HT1080 (cell line): ENCODE results near the gene SMC3. TPM values are rescaled to one million over a fixed set of nuclear protein-coding genes. Genes with fewer than 3 reads are reported as not detected.

ENCODE experiments used
- DNase-seq: peaks from one replicate; pipeline ENCODE4 v3.0.0-alpha.2; 2015; ENCODE audit warnings: low read depth
- total RNA-seq: library from RNA; depleted of rRNA; stranded (reverse); fragments of >200 nt; shearing (Covaris generic); gene quantifications from 2 replicates; pipeline ENCODE4 v1.2.3, GENCODE V29; 2014

SMC3 gene
- total RNA-seq, 1 experiment from 2014 or later: 38.5 TPM

DNA sequence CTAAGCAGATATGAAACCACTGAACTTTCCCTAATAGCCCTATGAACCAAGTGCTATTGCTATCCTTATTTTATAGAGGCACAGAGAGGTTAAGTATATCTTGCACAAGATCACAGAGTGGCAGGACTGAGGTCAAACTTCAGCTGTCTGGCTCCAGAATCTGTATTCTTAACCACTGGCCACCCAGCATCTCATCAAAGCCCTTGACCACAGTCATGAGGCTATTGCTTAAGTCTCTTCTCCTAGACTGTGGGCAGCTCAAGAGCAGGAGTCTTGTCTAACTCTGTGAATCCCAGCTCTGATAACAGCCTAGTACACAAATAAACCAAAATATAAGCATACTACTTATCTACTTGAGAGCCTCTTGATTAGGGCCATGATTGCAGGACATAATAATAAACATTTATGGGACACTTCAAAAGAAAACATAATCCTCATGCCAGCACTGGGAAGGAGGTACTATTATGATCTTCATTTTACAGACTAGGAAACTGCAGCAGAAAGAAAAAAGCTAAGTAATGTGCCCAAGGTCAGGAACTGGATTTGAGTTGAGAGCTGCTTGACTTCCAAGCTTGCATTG, 22.4 kb upstream of the SMC3 start:
- no peak for DNase-seq

DNA sequence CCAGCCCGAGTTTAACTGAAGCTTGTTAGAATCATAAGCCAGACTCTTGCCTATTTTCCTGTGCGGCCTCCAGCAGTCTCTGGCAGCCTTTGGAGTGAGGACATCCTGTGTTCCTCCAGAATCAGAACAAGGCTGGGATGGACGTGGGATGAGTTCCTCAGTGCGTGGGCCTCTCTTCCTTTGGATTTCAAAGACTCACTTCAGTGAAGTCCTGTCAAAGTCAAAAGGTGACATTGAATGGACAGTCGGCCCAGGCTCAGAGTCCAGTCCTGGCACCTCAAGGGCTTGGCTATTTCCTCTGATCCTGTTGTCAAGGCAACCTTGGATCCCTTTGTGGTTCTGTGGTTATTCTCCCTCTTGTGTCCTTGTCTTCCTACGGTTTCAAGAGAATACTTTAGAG, 21.4 kb upstream of the SMC3 start:
- no peak for DNase-seq

DNA sequence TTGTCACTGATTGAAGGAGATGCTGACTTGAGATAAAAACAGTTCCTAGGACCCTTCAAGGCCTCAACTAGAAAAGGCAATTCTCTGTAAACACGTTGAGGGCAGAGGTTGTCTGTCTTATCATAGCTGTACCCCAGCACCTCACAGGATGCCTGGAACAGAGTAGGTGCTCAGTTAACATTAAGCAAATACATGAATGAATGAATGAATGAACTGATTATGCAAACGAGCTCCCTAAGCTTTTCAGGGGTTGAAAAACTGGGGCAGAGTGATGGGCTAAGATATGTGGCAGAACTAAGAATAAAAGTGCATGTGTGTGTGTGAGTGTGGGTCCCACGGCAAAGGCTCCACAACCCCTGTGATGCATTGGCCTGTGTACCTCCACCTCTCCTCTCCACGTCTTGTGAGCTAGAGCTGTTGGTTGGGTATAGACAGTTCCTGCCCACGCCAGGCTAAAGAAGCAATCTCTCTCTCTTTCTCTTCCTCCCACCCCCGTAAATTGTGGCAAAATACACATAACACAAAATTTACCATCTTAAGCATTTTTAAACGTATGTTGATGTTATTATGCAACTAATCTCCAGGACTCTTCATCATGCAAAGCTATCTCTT, 20.9 kb upstream of the SMC3 start:
- DNase-seq: no peak

DNA sequence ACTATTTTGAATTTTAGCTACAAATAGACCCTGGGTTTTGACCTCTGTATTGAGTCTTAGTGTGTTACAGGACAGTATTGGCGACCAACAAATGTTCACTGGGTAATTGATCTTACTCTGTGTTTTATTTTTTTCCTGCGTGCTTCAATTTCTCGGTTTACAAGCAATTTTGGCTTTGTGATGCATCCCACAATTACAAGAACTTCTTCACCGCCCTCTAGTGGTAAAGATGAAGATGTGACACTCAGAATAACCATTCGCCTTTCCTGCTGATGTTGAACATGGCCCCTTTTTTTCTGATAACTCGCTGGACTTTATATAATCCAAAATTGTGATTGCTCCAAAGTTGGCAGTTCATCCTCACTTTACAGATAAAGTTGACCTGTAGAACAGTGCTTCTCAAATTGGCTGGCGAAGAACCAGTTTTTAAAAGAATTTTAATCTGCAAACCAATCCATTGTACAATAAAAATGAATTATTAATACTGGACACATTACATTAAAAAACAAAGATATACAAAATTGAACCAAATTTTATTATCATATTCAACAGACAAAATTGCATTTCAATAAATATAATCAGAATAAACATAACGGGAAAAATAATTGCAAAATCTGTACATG, 20.2 kb upstream of the SMC3 start:
- DNase-seq: peak; percentile 62

DNA sequence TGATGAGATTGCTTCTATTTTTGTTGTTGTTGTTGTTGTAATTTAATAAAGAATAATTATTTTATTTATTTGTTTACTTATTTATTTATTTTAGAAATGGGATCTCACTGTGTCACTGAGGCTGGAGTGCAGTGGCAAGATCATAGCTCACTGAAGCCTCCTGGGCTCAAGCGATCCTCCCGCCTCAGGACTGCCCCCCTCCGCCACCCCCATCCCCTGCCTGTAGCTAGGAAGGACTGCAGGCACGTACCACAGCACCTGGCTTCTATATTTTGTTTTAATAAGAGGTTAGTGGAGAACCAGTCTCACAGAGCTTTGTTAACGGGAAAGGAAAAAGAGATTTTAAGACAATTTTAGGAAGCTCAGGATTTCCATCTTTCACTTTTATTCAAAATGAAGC, 19.5 kb upstream of the SMC3 start:
- DNase-seq: no peak

DNA sequence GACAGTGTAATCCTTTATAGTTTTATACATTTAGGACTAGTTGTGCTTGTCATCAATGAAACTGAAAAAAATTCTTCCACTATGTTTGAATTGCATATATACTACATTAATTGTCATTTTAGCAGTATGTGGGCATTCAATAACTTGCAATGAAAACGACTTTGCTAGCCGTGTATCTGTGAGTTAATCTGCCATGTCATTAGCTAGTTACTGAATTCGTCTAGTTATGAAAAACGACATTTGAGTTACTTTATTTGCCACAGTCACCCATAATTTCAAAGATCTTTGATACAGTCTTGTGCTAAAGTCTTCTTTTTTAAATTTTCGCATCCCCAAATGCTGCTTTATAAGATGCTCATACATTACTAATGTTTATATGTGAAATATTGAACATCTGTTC, 18.3 kb upstream of the SMC3 start:
- DNase-seq: no peak

DNA sequence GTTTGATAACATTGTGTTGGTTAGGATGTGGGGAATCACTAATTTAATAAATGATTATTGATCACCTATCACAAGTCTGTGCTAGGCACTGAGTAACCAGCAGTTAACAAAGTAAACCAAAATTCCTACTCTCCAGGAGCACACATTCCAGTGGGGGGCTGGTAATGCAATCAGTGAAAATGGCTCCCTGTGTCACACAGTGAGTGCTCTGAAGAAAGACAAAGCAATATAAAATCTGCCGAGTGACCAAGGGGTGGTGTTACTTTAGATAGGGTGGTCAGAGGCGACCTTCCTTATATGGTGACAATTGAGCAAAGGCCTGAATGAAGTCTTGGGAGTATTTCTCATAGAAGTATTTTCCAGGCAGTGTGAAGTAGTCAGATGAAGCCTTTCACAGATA, 13.6 kb upstream of the SMC3 start:
- DNase-seq: no peak

DNA sequence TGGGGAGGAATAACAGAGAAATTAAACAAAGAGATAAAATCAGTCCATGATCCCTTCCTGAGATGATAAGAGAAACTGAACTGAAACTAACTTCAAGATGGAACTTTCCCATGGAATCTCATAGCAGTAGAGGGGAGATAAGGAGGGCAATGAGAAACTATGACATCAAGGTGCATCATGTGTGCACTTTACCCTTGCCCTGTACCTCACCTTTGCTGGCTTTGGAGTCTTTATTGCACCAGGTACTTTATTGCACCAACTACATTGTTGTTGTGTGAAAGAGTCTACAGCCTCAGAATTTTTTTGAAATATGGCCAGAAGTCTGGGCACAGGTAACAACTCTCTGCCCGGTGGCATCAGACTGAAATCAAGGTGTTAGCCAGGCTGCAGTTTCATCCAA, 11.2 kb upstream of the SMC3 start:
- no peak for DNase-seq

DNA sequence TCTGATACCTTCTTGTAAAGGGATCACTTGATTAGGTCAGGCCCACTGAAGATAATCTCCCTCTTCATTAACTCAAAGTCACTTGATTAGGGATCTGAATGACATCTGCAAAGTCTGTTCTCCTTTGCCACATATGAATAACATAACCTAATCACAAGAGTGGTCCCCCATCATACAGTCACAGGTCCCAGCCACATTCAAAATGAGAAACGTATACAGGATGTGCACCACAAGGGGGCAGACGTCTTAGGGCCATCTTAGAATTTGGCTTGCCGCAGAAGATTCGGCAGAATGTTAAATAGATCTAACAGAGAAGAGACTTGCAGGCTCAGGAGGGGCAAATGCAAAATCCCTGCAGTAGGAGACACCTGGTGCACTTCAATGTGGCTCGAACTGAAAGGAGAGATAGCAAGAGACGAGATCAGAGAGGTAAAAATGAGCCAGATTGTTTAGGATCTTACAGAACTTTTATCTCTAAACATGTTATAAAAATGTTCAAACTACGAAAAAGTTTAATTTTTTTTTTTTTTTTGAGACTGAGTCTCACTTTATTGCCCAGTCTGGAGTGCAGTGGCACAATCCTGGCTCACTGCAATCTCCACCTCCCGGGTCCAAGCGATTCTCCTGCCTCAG, 10.4 kb upstream of the SMC3 start:
- DNase-seq: no peak

DNA sequence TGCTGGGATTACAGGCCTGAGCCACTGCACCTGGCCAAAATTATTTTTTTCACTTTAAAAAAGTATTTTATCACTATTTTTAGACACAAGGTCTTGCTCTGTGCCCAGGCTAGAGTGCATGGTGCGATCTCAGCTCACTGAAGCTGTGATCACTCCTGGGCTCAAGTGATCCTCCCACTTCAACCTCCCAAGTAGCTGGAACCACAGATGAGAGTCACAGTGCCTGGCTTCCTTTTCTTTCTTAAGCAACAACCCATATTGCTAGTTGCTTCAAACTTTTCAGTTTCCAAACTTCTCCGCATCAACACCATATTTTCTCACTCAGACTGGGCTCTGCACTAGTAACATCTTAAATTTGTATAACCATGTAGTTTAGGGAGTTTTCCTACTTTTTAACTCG, 9.5 kb upstream of the SMC3 start:
- DNase-seq: no peak

DNA sequence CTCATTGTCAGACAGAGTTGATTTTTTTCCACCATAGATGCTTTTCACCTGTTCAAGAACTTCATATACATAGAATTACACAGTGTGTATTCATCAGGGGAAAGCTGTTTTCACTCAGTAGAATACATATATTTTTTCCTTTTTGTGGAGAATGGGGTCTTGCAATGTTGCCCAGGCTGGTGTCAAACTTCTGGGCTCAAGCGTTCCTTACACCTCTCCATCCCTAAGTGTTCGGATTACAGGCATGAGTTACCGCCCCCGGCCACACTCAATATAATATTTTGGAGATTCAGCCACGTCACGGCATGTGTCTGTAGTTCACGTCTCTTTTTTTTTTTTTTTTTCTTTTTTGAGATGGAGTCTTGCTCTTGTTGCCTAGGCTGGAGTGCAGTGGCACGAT, 7.5 kb upstream of the SMC3 start:
- DNase-seq: no peak

DNA sequence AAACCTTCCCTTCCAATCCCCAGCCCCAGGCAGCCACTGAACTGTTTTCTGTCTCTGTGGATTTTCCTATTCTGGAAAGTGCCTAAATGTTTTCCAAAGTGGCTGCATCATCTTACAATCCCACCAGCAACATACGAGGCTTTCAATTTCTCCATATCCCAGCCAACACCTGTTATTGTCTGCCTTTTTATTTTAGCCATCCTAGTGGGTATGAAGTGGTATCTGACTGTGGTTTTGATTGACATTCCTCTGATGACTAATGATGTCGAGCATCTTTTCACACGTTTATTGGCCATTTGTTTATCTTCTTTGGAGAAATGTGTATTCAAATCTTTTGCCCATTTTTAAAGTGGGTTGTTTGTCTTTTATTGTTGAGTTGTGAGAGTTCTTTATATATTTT, 6.2 kb upstream of the SMC3 start:
- DNase-seq: no peak

DNA sequence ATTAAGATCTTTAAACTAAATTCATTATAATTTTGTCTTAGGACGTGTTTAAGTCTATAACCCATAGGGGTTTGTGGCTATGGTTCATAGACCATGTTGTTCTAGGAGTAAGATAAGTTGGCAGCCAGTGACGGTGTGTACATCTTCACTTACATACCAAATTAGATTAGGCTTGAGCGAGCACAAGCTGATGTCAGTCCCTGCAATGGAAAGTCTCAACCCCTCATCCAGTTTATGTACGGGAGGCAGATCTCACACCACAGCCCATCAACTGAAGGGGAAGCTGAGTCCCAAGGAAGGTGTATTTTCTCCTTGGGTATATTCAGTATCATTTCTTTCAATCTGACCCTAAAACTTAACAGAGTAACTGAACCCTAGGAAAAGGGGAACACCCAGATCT, 5.1 kb upstream of the SMC3 start:
- DNase-seq: no peak

DNA sequence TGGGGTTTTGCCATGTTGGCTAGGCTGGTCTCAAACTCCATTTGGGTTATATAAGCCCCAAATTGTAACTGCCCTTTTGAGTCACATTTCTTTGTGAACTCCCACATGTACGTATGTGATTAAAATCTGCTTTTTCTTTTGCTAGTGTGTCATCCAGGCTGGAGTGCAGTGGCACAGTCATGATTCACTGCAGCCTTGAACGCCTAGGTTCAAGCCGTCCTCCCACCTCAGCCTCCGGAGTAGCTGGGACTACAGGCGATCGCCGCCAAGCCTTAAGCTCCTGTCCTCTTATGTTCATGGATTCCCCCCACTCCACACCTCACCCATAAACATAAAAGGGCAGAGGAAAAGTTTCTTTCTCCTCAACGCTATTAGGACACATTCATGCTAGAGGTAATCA, 4.4 kb upstream of the SMC3 start:
- DNase-seq: no peak

DNA sequence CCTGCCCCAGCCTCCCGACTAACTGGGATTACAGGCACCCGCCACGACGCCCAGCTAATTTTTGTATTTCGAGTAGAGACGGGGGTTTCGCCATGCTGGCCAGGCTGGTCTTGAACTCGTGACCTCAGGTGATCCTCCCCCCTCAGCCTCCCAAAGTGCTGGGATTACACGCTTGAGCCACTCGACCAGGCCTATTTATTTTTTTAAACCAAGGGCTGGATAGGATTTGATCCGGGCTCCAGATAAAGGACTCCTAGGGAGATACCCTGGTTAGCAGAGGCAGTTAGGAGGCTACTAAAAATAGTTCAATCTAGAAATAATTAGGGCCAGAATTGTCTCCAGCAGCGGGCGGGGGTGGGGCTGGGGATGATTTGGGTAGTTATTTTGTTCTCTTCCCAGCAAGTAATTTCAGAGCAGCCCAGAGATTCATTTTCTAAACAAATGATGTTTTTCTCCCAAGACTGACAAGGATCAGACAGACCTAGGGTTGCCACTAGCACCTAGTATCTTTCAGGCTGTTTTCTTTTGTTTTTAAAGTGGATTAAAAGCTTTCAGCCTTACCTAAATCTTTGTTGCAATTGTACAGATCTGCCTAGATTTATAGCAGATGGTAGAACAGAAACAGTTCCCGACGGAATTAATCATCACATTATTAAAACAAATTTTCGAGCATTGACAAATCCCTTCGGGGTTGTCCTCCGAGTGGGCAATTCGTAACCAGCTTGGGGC, 859 bp upstream of the SMC3 start:
- no peak for DNase-seq

DNA sequence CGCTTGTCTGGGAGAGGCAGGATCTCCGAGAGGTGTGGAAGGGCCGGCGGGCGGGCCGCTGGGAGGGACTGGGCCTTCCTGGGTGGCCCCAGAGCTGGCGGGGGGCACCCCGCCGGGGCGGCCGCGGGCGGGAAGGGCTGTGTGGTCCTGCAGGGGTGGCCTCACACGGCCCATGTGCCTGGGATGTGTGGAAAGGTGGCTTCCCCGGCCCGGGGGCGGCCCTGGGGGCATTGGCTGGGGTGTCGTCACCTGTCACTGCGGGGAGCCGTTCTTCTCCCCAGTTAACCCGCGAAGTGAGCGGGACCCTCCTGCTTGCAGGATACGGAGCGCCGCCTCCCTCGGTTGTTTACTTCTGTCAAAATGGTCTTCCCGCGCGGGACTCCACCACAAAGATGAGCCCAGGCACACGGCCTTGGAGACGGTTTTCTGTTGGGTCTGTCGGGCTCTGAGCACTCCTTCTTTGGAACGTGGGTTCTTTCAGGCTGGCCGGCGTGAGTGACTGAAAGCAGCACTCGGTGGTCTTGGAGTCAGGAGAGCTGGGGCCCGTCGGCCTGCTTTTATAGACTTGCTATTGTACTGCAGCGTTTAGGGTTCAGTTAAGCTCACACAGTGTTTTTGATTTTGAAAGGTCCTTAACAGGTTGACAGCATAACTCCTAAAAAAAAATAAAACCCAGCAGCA, 700 bp downstream of the SMC3 start:
- peak; percentile 47 for DNase-seq

DNA sequence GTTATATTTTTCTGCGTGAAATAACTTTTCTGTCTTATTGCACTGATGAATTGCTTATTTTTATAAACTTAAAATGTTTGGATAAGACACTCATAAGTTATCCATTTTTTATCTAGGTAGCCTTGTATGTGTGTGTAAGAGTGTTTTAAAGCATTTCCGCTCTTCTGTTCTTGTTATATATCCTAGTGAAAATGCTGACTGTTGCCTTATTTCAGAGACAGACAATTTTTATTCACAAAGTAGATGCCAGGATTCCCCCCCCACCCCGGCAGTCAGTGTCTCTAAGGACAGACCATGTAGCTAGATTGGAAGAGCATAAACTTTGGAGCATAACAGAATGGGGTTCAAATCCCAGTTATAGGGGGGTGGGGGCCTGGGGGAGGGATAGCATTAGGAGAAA, 1.6 kb downstream of the SMC3 start:
- DNase-seq: no peak

DNA sequence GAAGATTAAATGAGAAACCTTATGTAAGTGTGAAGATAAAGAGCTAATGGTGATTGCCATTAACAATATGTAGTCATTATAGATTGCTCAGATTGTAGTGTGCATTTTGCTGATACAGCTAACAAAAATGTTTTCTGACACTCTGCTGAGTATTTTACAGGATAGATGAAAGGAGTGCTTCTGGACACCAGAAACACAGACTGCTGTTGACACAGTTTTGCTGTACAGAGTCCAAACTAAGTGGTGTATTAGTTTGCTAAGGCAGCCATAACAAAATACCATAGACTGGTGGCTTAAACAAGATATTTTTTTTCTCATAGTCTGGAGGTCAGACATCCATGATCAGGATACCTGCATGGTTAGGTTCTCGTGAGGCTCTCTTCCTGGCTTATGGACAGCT, 2.2 kb downstream of the SMC3 start:
- DNase-seq: no peak

DNA sequence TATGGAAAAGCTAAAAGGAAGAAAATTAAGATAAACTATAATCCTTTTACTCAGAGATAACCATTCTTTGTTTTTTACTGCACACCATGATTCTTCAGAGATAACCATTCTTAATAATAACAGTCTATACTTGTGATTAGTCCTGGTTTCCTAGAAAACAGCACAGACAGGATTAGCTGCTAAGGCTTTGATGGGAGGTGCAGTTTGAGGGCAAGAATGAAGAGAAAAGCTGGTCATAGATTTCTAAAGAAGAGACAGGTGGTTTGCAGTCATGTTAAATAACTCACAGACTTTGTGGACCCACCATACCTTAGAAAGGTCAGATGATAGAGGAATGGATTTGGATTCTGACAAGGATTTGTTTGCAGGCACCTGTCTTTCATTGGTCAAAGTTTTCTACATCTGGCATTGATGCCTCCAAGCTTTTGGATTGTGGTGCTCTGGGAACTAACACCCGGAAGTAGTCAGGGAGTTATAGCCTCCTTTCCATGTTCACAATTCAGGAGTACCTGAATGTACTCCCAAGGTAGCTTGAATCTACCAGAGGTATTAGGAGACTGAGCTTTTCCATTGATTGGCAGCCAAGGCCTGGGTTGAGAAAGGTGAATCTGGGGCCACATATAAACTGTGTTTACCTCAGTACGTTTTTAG, 3.7 kb downstream of the SMC3 start:
- DNase-seq: no peak

DNA sequence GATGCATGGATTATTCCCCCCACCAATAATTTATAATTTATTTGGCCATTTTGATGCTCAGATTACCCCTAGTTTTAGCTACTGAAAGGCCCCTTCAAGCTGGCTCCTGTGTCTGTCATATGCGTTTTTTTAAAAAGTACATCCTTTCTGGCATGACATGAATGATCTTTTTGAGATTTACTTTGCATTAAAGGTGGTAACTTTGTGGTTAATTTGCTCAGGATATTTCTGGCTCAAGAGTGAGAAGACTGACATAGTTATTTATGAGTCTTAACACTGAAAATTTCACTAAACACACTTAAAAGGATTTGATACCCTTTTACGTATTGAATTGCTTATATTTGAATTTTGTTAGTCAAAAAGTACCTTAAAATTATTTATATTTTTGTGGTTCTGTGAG, 5.4 kb downstream of the SMC3 start:
- no peak for DNase-seq

DNA sequence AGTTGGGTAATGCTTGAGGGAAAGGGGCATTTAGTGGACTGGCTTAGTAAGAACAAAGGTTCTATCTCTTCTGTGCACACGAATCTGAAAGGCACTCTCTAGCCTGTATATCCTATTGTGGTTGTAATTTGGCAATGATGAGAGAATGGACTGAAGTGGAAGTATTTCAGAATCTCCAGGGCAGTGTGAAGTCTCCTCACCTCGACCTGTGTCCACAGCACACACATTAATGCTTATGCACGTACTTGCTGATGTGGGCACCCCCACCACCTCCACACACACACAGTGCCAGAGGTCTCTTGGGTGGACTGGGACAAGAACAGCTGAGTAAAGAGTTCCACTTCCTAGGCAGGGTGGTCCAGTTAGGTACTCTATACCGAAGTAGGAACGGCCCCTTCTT, 6.9 kb downstream of the SMC3 start:
- no peak for DNase-seq
